ENCODE data around the gene CCDC18.
"Not testable (repeated sequence)": the region's sequence is repeated elsewhere in the genome, so short reads cannot be mapped to it uniquely, and the experiment has no call there.

CCDC18 gene

GRCh38 chr1:93180723-93181613, at the start of gene CCDC18:
Gene CCDC18, plus strand, starts transcription at chr1:93180724. Its CDS starts 2,638 bp downstream, at chr1:93183362.
- peak; percentile 45 to 47 for DNase-seq

- no peak for DNase-seq
These were observed 47.9 kb upstream of the CCDC18 start for GRCh38 chr1:93132638-93133037.

- DNase-seq = no peak
These were observed 44.1 kb upstream of the CCDC18 start for GRCh38 chr1:93136445-93136844.

- DNase-seq = no peak
These were observed 42.8 kb upstream of the CCDC18 start for GRCh38 chr1:93137604-93138292.

- DNase-seq = no peak
These were observed 40.4 kb upstream of the CCDC18 start for GRCh38 chr1:93140106-93140505.

- no peak for DNase-seq
These were observed 38.4 kb upstream of the CCDC18 start for GRCh38 chr1:93142161-93142560.

- no peak for DNase-seq
These were observed 37.4 kb upstream of the CCDC18 start for GRCh38 chr1:93143136-93143535.

GRCh38 chr1:93143769-93144168, 36.8 kb upstream of the CCDC18 start:
- no peak for DNase-seq

- DNase-seq = no peak
These were observed 32.5 kb upstream of the CCDC18 start for GRCh38 chr1:93148001-93148400.

- DNase-seq = no peak
These were observed 29.8 kb upstream of the CCDC18 start for GRCh38 chr1:93150729-93151128.

- no peak for DNase-seq
These were observed 29.1 kb upstream of the CCDC18 start for GRCh38 chr1:93151474-93151873.

- no peak for DNase-seq
These were observed 27.7 kb upstream of the CCDC18 start for GRCh38 chr1:93152835-93153234.

- no peak for DNase-seq
These were observed 25.6 kb upstream of the CCDC18 start for GRCh38 chr1:93154898-93155297.

GRCh38 chr1:93155335-93155734, 25.2 kb upstream of the CCDC18 start:
- DNase-seq = no peak

GRCh38 chr1:93159337-93159736, 21.2 kb upstream of the CCDC18 start:
- DNase-seq = no peak

- not testable (repeated sequence) for DNase-seq
These were observed 17.2 kb upstream of the CCDC18 start for GRCh38 chr1:93163314-93163713.

GRCh38 chr1:93164816-93165215, 15.7 kb upstream of the CCDC18 start:
- DNase-seq = no peak

- not testable (repeated sequence) for DNase-seq
These were observed 14.6 kb upstream of the CCDC18 start for GRCh38 chr1:93165895-93166294.

- DNase-seq = no peak
These were observed 13.5 kb upstream of the CCDC18 start for GRCh38 chr1:93167006-93167405.

GRCh38 chr1:93170141-93170678, 10.3 kb upstream of the CCDC18 start:
- DNase-seq = not testable (repeated sequence)

- no peak for DNase-seq
These were observed 8.9 kb upstream of the CCDC18 start for GRCh38 chr1:93171549-93172034.

- DNase-seq = no peak
These were observed 7.7 kb upstream of the CCDC18 start for GRCh38 chr1:93172778-93173177.

- not testable (repeated sequence) for DNase-seq
These were observed 5.9 kb upstream of the CCDC18 start for GRCh38 chr1:93174638-93175037.

GRCh38 chr1:93177991-93178390, 2.5 kb upstream of the CCDC18 start:
- no peak for DNase-seq
